ENCODE results near the gene RSKR. TPM values are rescaled to one million over a fixed set of nuclear protein-coding genes. Genes with fewer than 3 reads are reported as not detected.
A peak's percentile ranks its signal among the peaks of the same experiment; 100 is the strongest.

The RSKR gene
- total RNA-seq, 1 experiment from 2014 or later, result 15.7 TPM

DNA sequence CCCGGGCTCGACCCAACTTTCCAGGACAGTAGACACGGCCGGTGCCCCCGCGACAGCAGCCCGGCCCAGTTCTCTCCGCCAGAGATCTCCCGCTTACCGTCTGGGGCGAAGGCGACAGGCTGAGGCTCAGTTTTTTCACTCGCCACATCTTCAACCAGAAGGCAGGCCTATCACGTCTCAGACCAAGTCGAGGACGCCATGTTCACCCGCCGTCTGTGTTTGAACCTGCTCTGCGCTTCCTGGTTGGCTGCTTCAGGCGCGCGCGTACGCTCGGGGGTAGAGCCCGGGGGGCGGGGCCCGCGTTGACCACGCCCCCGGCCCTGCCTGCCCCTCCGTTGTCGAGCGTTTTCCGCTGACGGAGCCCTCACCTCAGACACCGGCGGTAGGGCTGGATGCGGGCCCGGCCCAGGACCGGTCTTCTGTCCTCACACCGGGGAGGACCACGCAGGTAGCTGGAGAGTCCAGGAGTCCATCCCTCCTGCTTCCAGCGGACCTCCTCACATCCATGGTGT is 15.1 kb downstream of the RSKR start, which contains the start of gene SPAG5:
Gene SPAG5, minus strand, starts transcription at position 227 of the 512 bp plus-strand sequence. Its CDS starts 79 bp downstream, at position 148.
- Mint-ChIP-seq H3K36me3 (ENCODE audit: insufficient read depth, unreplicated experiment) (peaks cover 41% of the 10 kb centered on the region), H3K4me1 (ENCODE audit: low read depth, unreplicated experiment) (peaks cover 20% of the 10 kb centered on the region), H3K9me3 (ENCODE audit: unreplicated experiment) (no peaks in the 10 kb centered on the region), H3K27ac (ENCODE audit: unreplicated experiment) (peak within 1 kb of the TSS; percentile 99), H3K4me3 (ENCODE audit: unreplicated experiment) (peak within 1 kb of the TSS; percentile 96), H3K27me3 (ENCODE audit: insufficient read depth, unreplicated experiment) (no peaks in the 10 kb centered on the region)
- TF ChIP-seq, protein P1, sequence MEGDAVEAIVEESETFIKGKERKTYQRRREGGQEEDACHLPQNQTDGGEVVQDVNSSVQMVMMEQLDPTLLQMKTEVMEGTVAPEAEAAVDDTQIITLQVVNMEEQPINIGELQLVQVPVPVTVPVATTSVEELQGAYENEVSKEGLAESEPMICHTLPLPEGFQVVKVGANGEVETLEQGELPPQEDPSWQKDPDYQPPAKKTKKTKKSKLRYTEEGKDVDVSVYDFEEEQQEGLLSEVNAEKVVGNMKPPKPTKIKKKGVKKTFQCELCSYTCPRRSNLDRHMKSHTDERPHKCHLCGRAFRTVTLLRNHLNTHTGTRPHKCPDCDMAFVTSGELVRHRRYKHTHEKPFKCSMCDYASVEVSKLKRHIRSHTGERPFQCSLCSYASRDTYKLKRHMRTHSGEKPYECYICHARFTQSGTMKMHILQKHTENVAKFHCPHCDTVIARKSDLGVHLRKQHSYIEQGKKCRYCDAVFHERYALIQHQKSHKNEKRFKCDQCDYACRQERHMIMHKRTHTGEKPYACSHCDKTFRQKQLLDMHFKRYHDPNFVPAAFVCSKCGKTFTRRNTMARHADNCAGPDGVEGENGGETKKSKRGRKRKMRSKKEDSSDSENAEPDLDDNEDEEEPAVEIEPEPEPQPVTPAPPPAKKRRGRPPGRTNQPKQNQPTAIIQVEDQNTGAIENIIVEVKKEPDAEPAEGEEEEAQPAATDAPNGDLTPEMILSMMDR (IDR thresholded peaks at IDR 0.05; ENCODE audit: insufficient read depth in 1 of 2, low read depth in 1 of 2, low read length in 1 of 2, severe bottlenecking in 1 of 2, unreplicated experiment in 1 of 2), result no peak
- H3K4me3 ChIP-seq (ENCODE audit: low read depth, low read length), result peak within 1 kb of the TSS; percentile 86
- ChIA-PET POLR2A (interaction anchor here (0.5 to 2.0 kb wide), 8 partner anchors 15 to 120 kb away, joined by 3 to 9 read pairs (median 7); partner anchors contain the start of genes ALDOC, BLTP2, PIGS and PROCA1), CTCF (interaction anchor here (0.7 to 1.0 kb wide), 4 partner anchors 14 to 182 kb away, joined by 3 read pairs; partner anchors contain the start of genes NEK8 and PIGS)
- H3K4me1 ChIP-seq, result peaks cover 6% of the 10 kb centered on the region
- no TSS peak for BruUV-seq (replicated peaks)
- no peaks in the 10 kb centered on the region for H3K36me3 ChIP-seq (ENCODE audit: control insufficient read depth, insufficient read depth, low read length)
- intact Hi-C loops (cut with micrococcal nuclease; ENCODE audit: unreplicated experiment), result loop anchor here (2.0 to 10.0 kb wide), 2 partner anchors 22 to 46 kb away; partner anchors contain the start of genes ALDOC and BLTP2
- no peaks in the 10 kb centered on the region for H3K9me3 ChIP-seq
- H3K27me3 ChIP-seq (replicated peaks; ENCODE audit: control insufficient read depth, insufficient read depth, low read length), result no peaks in the 10 kb centered on the region
- peak; percentile 94 to 98 for DNase-seq

DNA sequence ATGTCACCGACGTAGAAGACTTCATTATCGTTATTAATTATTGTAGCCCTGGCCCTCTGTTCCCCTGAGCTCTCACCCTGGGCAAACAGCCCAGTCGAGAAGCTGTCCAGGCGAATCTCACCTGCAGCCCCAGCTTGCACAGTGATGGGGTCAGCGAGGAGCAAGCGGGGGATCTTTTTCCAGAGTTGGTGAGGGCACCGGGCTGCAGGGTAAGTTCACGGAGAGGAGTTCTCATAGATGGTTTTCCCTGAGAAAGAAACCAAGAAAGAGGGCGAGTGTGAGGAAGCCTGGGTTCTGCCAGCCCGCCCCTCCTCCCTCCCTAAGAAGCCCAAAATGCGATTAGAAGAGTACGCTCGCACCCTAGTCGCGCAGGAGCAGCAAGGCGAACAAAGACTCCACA is 15.6 kb downstream of the RSKR start:
- no peaks in the 10 kb centered on the region for H3K36me3 ChIP-seq (ENCODE audit: control insufficient read depth, insufficient read depth, low read length)
- TSS peak; percentile 72 for BruUV-seq (replicated peaks)
- H3K9me3 Mint-ChIP-seq (ENCODE audit: unreplicated experiment), result no peaks in the 10 kb centered on the region
- peak overlapping the region; percentile 99 for H3K27ac Mint-ChIP-seq (ENCODE audit: unreplicated experiment)
- no peaks in the 10 kb centered on the region for H3K27me3 Mint-ChIP-seq (ENCODE audit: insufficient read depth, unreplicated experiment)
- no peak for DNase-seq
- intact Hi-C loops (cut with micrococcal nuclease; ENCODE audit: unreplicated experiment), result loop anchor here (2.0 to 10.0 kb wide), 2 partner anchors 22 to 46 kb away; partner anchors contain the start of genes ALDOC and BLTP2
- peak overlapping the region; percentile 96 for H3K4me3 Mint-ChIP-seq (ENCODE audit: unreplicated experiment)
- H3K36me3 Mint-ChIP-seq (ENCODE audit: insufficient read depth, unreplicated experiment), result peaks cover 41% of the 10 kb centered on the region
- H3K9me3 ChIP-seq, result no peaks in the 10 kb centered on the region
- ChIA-PET CTCF (interaction anchor here (0.7 kb wide), 1 partner anchor 130 kb away, joined by 3 read pairs; the partner anchor contains the start of gene NEK8), POLR2A (interaction anchor here (0.5 to 2.0 kb wide), 3 partner anchors 27 to 121 kb away, joined by 6 to 7 read pairs (median 7); partner anchors contain the start of genes PIGS, PROCA1 and RPL23A)
- TF ChIP-seq, protein P1 (IDR thresholded peaks at IDR 0.05; ENCODE audit: insufficient read depth in 1 of 2, low read depth in 1 of 2, low read length in 1 of 2, severe bottlenecking in 1 of 2, unreplicated experiment in 1 of 2), result no peak
- peak overlapping the region; percentile 86 for H3K4me3 ChIP-seq (ENCODE audit: low read depth, low read length)
- no peaks in the 10 kb centered on the region for H3K27me3 ChIP-seq (replicated peaks; ENCODE audit: control insufficient read depth, insufficient read depth, low read length)
- H3K4me1 Mint-ChIP-seq (ENCODE audit: low read depth, unreplicated experiment), result peaks cover 19% of the 10 kb centered on the region
- H3K4me1 ChIP-seq, result peaks cover 6% of the 10 kb centered on the region

DNA sequence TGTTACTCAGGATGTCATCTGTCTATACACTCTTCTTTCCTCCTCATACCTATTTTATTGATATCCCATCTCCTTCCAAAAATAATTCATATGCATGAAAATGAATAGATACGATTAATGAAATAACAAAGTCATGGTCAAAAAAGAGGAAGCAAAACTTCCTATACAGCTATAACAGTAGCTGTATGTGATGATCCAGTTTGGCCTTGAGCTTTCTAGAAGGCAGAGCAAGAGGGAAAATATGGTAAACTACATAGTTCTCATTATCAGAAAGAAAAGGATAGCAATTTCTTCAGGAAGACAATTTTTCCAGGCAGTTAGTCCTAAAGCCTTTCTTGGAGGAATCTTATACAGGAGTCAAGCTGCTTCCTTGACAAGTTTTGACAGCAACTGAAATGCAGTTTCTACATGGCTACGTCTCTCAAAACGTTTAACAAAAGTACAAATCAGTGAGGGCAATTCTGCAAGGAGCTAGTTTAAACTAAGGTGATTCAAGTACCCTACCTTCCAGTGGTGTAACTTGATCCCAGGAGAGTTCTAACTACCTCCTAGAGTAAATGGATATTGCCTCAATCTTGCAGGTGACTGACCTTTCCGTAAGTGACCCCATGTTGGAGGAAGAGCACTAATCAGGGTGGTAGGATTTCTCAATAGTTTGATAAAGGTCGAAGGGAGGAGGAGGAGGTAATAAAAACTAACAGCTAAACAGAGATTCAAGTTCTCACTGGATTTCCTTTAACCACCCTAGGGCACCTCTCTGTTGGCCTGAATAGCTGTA is 16.2 kb downstream of the RSKR start:
- H3K4me3 ChIP-seq (ENCODE audit: low read depth, low read length), result peak overlapping the region; percentile 86
- Mint-ChIP-seq H3K27me3 (ENCODE audit: insufficient read depth, unreplicated experiment) (no peaks in the 10 kb centered on the region), H3K27ac (ENCODE audit: unreplicated experiment) (peak overlapping the region; percentile 99), H3K36me3 (ENCODE audit: insufficient read depth, unreplicated experiment) (peaks cover 47% of the 10 kb centered on the region), H3K4me3 (ENCODE audit: unreplicated experiment) (peak overlapping the region; percentile 96), H3K9me3 (ENCODE audit: unreplicated experiment) (no peaks in the 10 kb centered on the region), H3K4me1 (ENCODE audit: low read depth, unreplicated experiment) (peaks cover 15% of the 10 kb centered on the region)
- H3K36me3 ChIP-seq (ENCODE audit: control insufficient read depth, insufficient read depth, low read length), result no peaks in the 10 kb centered on the region
- ChIA-PET CTCF (interaction anchor here (0.7 kb wide), 1 partner anchor 131 kb away, joined by 3 read pairs; the partner anchor contains the start of gene NEK8), POLR2A (interaction anchor here (0.5 to 2.0 kb wide), 3 partner anchors 26 to 122 kb away, joined by 6 to 7 read pairs (median 7); partner anchors contain the start of genes PIGS, PROCA1 and RPL23A)
- BruUV-seq (replicated peaks), result no TSS peak
- TF ChIP-seq, protein P1 (IDR thresholded peaks at IDR 0.05; ENCODE audit: insufficient read depth in 1 of 2, low read depth in 1 of 2, low read length in 1 of 2, severe bottlenecking in 1 of 2, unreplicated experiment in 1 of 2), result no peak
- H3K4me1 ChIP-seq, result peaks cover 6% of the 10 kb centered on the region
- no peak for DNase-seq
- no peaks in the 10 kb centered on the region for H3K27me3 ChIP-seq (replicated peaks; ENCODE audit: control insufficient read depth, insufficient read depth, low read length)
- no peaks in the 10 kb centered on the region for H3K9me3 ChIP-seq
- intact Hi-C loops (cut with micrococcal nuclease; ENCODE audit: unreplicated experiment), result loop anchor here (2.0 to 10.0 kb wide), 2 partner anchors 21 to 47 kb away; partner anchors contain the start of genes ALDOC and BLTP2

All from Caco-2 (cell line).